ENCODE measurements around the gene CDH15. TPM values are rescaled to one million over a fixed set of nuclear protein-coding genes. Genes with fewer than 3 reads are reported as not detected.

The CDH15 gene
- total RNA-seq, 1 donor from 2014 or later, result under 0.01 TPM

- H3K27me3 ChIP-seq (ENCODE audit: control insufficient read depth, insufficient read depth, low read length), result no peaks in the 10 kb centered on the region
- peak; percentile 30 for DNase-seq (ENCODE audit: low read depth)
- peak; percentile 97 for TF ChIP-seq CTCF (IDR thresholded peaks at IDR 0.05; ENCODE audit: insufficient read depth, low read length, severe bottlenecking)
- H3K36me3 ChIP-seq (ENCODE audit: control insufficient read depth, insufficient read depth, low read length), result no peaks in the 10 kb centered on the region
- FAIRE-seq, result no peak
- H3K4me3 ChIP-seq (ENCODE audit: low read depth, low read length), result no peak overlapping the region
These were observed 4.1 kb upstream of the CDH15 start for GRCh38 chr16:89167425-89167941.

GRCh38 chr16:89168381-89169189, 3.0 kb upstream of the CDH15 start:
- TF ChIP-seq CTCF (IDR thresholded peaks at IDR 0.05; ENCODE audit: insufficient read depth, low read length, severe bottlenecking), result no peak
- DNase-seq (ENCODE audit: low read depth), result no peak
- Histone ChIP-seq H3K36me3 (ENCODE audit: control insufficient read depth, insufficient read depth, low read length) (no peaks in the 10 kb centered on the region), H3K27me3 (ENCODE audit: control insufficient read depth, insufficient read depth, low read length) (peaks cover 2% of the 10 kb centered on the region), H3K4me3 (ENCODE audit: low read depth, low read length) (no peak overlapping the region)
- no peak for FAIRE-seq

GRCh38 chr16:89169778-89170177, 1.8 kb upstream of the CDH15 start:
- Histone ChIP-seq H3K4me3 (ENCODE audit: low read depth, low read length) (no peak overlapping the region), H3K27me3 (ENCODE audit: control insufficient read depth, insufficient read depth, low read length) (peaks cover 5% of the 10 kb centered on the region), H3K36me3 (ENCODE audit: control insufficient read depth, insufficient read depth, low read length) (no peaks in the 10 kb centered on the region)
- DNase-seq (ENCODE audit: low read depth) (no peak), FAIRE-seq (no peak)
- no peak for TF ChIP-seq CTCF (IDR thresholded peaks at IDR 0.05; ENCODE audit: insufficient read depth, low read length, severe bottlenecking)

- Histone ChIP-seq H3K36me3 (ENCODE audit: control insufficient read depth, insufficient read depth, low read length) (no peaks in the 10 kb centered on the region), H3K4me3 (ENCODE audit: low read depth, low read length) (peak overlapping the region; percentile 20), H3K27me3 (ENCODE audit: control insufficient read depth, insufficient read depth, low read length) (peaks cover 5% of the 10 kb centered on the region)
- FAIRE-seq, result no peak
- peak; percentile 14 for DNase-seq (ENCODE audit: low read depth)
- TF ChIP-seq CTCF (IDR thresholded peaks at IDR 0.05; ENCODE audit: insufficient read depth, low read length, severe bottlenecking), result peak; percentile 6
These were observed 967 bp upstream of the CDH15 start for GRCh38 chr16:89170346-89171215.

- FAIRE-seq (no peak), DNase-seq (ENCODE audit: low read depth) (no peak)
- no peak for TF ChIP-seq CTCF (IDR thresholded peaks at IDR 0.05; ENCODE audit: insufficient read depth, low read length, severe bottlenecking)
- H3K27me3 ChIP-seq (ENCODE audit: control insufficient read depth, insufficient read depth, low read length), result peaks cover 5% of the 10 kb centered on the region
- no peak overlapping the region for H3K4me3 ChIP-seq (ENCODE audit: low read depth, low read length)
- no peaks in the 10 kb centered on the region for H3K36me3 ChIP-seq (ENCODE audit: control insufficient read depth, insufficient read depth, low read length)
These were observed 601 bp downstream of the CDH15 start for GRCh38 chr16:89172171-89172527.

Measured in bronchial epithelial cell (primary cell).